OCI-LY3 (cell line): ENCODE results near the gene SIX1.

Source experiments
- H2AFZ ChIP-seq: fragments of 200-600, 300-600 bp; shearing (Covaris generic); 2 replicates; pipeline ENCODE4 v1.6.0; 2014; ENCODE audit warnings: antibody characterized with exemption, low read depth, low read length
- H3K27ac ChIP-seq: fragments of 200-600, 300-600 bp; sonication (generic); 2 replicates; pipeline ENCODE4 v1.5.1; 2014; ENCODE audit warnings: mild to moderate bottlenecking, low read length, moderate library complexity, mixed read lengths
- H3K27me3 ChIP-seq: fragments of 200-600, 300-600 bp; sonication (generic); 2 replicates; pipeline ENCODE4 v1.6.1; 2014; ENCODE audit warnings: low read depth, low read length, mixed read lengths
- H3K36me3 ChIP-seq: fragments of 200-600, 300-600 bp; sonication (generic); replicated peaks from 2 replicates; pipeline ENCODE3; 2014; ENCODE audit warnings: low read depth, low read length, mixed read lengths
- H3K4me1 ChIP-seq: fragments of 300-600, 200-600 bp; sonication (generic); 2 replicates; pipeline ENCODE4 v1.6.1; 2014; ENCODE audit warnings: low read length, mixed read lengths
- H3K4me2 ChIP-seq: fragments of 200-600, 300-600 bp; sonication (generic); 2 replicates; pipeline ENCODE4 v1.6.1; 2014; ENCODE audit warnings: low read length, mixed read lengths
- H3K4me3 ChIP-seq: fragments of 300-600, 200-600 bp; sonication (generic); 2 replicates; pipeline ENCODE4 v1.5.1; 2014; ENCODE audit warnings: antibody characterized with exemption, mild to moderate bottlenecking, low read length, moderate library complexity
- H3K79me2 ChIP-seq: fragments of 300-600, 200-600 bp; shearing (Covaris generic); 2 replicates; pipeline ENCODE4 v1.6.1; 2014; ENCODE audit warnings: mild to moderate bottlenecking, low read length, mixed read lengths
- H3K9ac ChIP-seq: fragments of 300-600, 200-600 bp; shearing (Covaris generic); 2 replicates; pipeline ENCODE4 v1.6.0; 2014; ENCODE audit warnings: mild to moderate bottlenecking, low read length, moderate library complexity
- H3K9me3 ChIP-seq: fragments of 200-600, 300-600 bp; shearing (Covaris generic); 2 replicates; pipeline ENCODE4 v1.6.1; 2014; ENCODE audit warnings: low read length, mixed read lengths; ENCODE audit not compliant: insufficient read depth
- H4K20me1 ChIP-seq: fragments of 200-600, 300-600 bp; sonication (generic); 2 replicates; pipeline ENCODE4 v1.6.1; 2016; ENCODE audit warnings: low read length, mixed read lengths; ENCODE audit not compliant: insufficient read depth
- CTCF ChIP-seq: fragments of 200-600, 300-600 bp; sonication (generic); IDR thresholded peaks from 2 replicates; pipeline ENCODE4 v1.5.1; 2014; ENCODE audit warnings: antibody characterized with exemption, low read length, low read depth
- EZH2phosphoT487 ChIP-seq: fragments of 200-600 bp; shearing (Covaris generic); IDR thresholded peaks from 2 replicates; pipeline ENCODE4 v1.6.1; 2018; ENCODE audit warnings: antibody characterized with exemption, mixed run types, low read depth

SIX1 gene

DNA sequence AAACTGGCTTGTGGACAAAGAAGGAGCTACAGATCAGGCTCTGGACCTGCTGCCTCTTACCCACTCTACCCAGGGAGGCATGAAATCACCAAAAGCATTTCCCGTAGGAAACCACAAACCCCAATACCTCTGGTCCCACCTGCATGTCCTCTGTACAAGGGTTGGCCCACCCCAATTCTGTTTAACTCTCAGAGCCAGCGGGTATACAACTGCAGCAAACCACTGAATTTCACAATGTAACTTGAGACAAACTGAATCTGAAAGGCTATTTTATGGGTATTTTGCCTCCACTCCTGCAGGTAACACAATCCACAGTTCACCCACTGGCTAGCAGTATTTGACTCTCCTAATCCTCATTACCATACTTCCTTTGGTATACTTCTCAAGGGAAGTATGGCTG is 16.5 kb downstream of the SIX1 start:
- H3K4me3 ChIP-seq: peak overlapping the region; percentile 37
- no peaks in the 10 kb centered on the region for H4K20me1 ChIP-seq
- no peaks in the 10 kb centered on the region for H3K79me2 ChIP-seq
- no peak overlapping the region for H2AFZ ChIP-seq
- H3K36me3 ChIP-seq: no peaks in the 10 kb centered on the region
- peaks cover 23% of the 10 kb centered on the region for H3K4me1 ChIP-seq
- no peak overlapping the region for H3K27ac ChIP-seq
- no peaks in the 10 kb centered on the region for H3K27me3 ChIP-seq
- no peaks in the 10 kb centered on the region for H3K9me3 ChIP-seq
- H3K4me2 ChIP-seq: peak overlapping the region; percentile 71
- H3K9ac ChIP-seq: no peak overlapping the region
- TF ChIP-seq EZH2phosphoT487 (no peak), CTCF (no peak)

- Histone ChIP-seq H3K9ac (no peak overlapping the region), H3K4me2 (peak overlapping the region; percentile 71), H3K36me3 (no peaks in the 10 kb centered on the region), H4K20me1 (no peaks in the 10 kb centered on the region), H3K27me3 (no peaks in the 10 kb centered on the region), H3K27ac (no peak overlapping the region), H3K4me3 (peak overlapping the region; percentile 37), H3K4me1 (peaks cover 23% of the 10 kb centered on the region), H3K79me2 (no peaks in the 10 kb centered on the region), H2AFZ (no peak overlapping the region), H3K9me3 (no peaks in the 10 kb centered on the region)
- TF ChIP-seq CTCF: no peak
- TF ChIP-seq EZH2phosphoT487: no peak
Measured at GRCh38 chr14:60632257-60632656, 17.0 kb downstream of the SIX1 start.

GRCh38 chr14:60631842-60632241 is 17.4 kb downstream of the SIX1 start:
- TF ChIP-seq EZH2phosphoT487 (no peak), CTCF (no peak)

DNA sequence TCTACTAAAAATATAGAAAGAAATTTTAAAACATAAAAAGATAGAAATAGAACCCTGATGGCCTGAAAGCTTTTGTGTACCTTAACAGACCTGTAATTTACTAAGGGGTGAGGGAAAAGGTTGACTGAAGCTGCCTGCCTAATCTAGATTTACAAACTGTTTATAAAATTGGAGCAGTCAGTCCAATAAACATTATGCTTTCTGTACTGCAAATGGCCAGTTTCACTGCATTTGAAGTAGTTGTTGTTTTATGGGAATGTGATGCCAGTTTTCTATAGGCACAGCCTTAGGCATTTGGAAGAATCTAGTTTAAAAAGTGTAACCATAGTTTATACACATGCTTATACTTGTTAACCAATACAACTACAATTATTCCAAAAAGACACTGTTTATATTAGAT is 19.1 kb downstream of the SIX1 start:
- no peak for TF ChIP-seq CTCF
- no peak for TF ChIP-seq EZH2phosphoT487
- Histone ChIP-seq H3K4me1 (peaks cover 25% of the 10 kb centered on the region), H2AFZ (no peak overlapping the region), H3K4me2 (no peak overlapping the region), H3K27me3 (no peaks in the 10 kb centered on the region), H4K20me1 (no peaks in the 10 kb centered on the region), H3K27ac (no peak overlapping the region), H3K4me3 (no peak overlapping the region), H3K79me2 (no peaks in the 10 kb centered on the region), H3K9ac (no peak overlapping the region), H3K36me3 (no peaks in the 10 kb centered on the region), H3K9me3 (no peaks in the 10 kb centered on the region)

More at GRCh38 chr14:60631842-60632241, 17.4 kb downstream of the SIX1 start:
- Histone ChIP-seq H3K9me3 (no peaks in the 10 kb centered on the region), H3K79me2 (no peaks in the 10 kb centered on the region), H4K20me1 (no peaks in the 10 kb centered on the region), H3K4me2 (peak overlapping the region; percentile 71), H3K9ac (no peak overlapping the region), H3K36me3 (no peaks in the 10 kb centered on the region), H3K4me3 (no peak overlapping the region), H3K27ac (no peak overlapping the region), H2AFZ (no peak overlapping the region), H3K27me3 (no peaks in the 10 kb centered on the region), H3K4me1 (peaks cover 23% of the 10 kb centered on the region)
